Heart left ventricle (tissue), 16 donors: ENCODE measurements around the gene GOLGB1. TPM values are rescaled to one million over a fixed set of nuclear protein-coding genes. Genes with fewer than 3 reads are reported as not detected.

Experiments
- ATAC-seq, 4 donors: fragments of 200-7000 bp; cut with Tn5 transposase; one replicate each; pipeline ENCODE4 v1.9.1; 2020 to 2022; ENCODE audit warnings: moderate library complexity in 4 of 4, mild to moderate bottlenecking in 3 of 4, moderate number of reproducible peaks in 1 of 4
- DNase-seq, 5 donors: peaks; one replicate each; pipeline ENCODE4 v3.0.0-alpha.2; 2020
- H3K27ac ChIP-seq, 12 donors: fragments of 200-600 bp; sonication (generic) in 4 of 12; one replicate each; pipeline versions ENCODE4 v1.5.0 to v1.8.0; 2016 to 2022; ENCODE audit warnings: mild to moderate bottlenecking in 2 of 12
- H3K27me3 ChIP-seq, 9 donors: fragments of 200-600 bp; sonication (generic) in 2 of 9; one replicate each; pipeline versions ENCODE4 v1.5.1 to v1.8.0; 2016 to 2022; ENCODE audit warnings: mild to moderate bottlenecking in 3 of 9
- H3K36me3 ChIP-seq, 9 donors: fragments of 200-600 bp; sonication (generic) in 2 of 9; one replicate each; pipeline versions ENCODE4 v1.5.0 to v1.8.0; 2018 to 2022; ENCODE audit warnings: mild to moderate bottlenecking in 2 of 9
- H3K4me1 ChIP-seq, 12 donors: fragments of 200-600 bp; sonication (generic) in 4 of 12; one replicate each; pipeline versions ENCODE4 v1.5.0 to v1.8.0; 2016 to 2022; ENCODE audit warnings: mild to moderate bottlenecking in 3 of 12
- H3K4me3 ChIP-seq, 12 donors: fragments of 200-600 bp; sonication (generic) in 4 of 12; one replicate each; pipeline versions ENCODE4 v1.5.0 to v1.8.0; 2017 to 2022; ENCODE audit warnings: mild to moderate bottlenecking in 9 of 12, moderate library complexity in 4 of 12
- H3K9me3 ChIP-seq, 12 donors: fragments of 200-600 bp; sonication (generic) in 4 of 12; one replicate each; pipeline versions ENCODE4 v1.5.0 to v1.8.0; 2016 to 2022; ENCODE audit warnings: mild to moderate bottlenecking in 1 of 12
- POLR2A ChIP-seq, 2 donors: fragments of 450-650 bp; IDR thresholded peaks; one replicate each; pipeline ENCODE4 v1.6.1; 2017; ENCODE audit warnings: antibody characterized with exemption in 2 of 2, mild to moderate bottlenecking in 2 of 2, moderate library complexity in 2 of 2
- WGBS, 4 donors: extraction: QIAGEN DNeasy Blood & Tissue Kit in 2 of 4; methylation state at CpG; one replicate each; pipeline versions ENCODE4 v1.1.5 to v1.1.7; 2013 to 2018; 5-methylcytosine and 5-hydroxymethylcytosine counted together
- intact Hi-C, 10 donors: fragments of 100-400 bp; cut with DNase I; formaldehyde crosslinking; loops; one replicate each; pipeline versions ENCODE4 v1.11.1 to v1.14.2; 2022
- polyA plus RNA-seq, 2 donors: library from polyadenylated mRNA; stranded (reverse); fragments of 200-250 nt; gene quantifications; one replicate each; pipeline ENCODE4 v1.2.3, GENCODE V29; 2013
- total RNA-seq, 9 donors: library from RNA; depleted of rRNA in 2 of 9; stranded (reverse); fragments of >200 nt in 2 of 9; fragmentation: NEBNext Ultra II Directional in 3 of 9; extraction: Animal tissue kit (Norgen Biotek cat#: 25700) in 3 of 9; gene quantifications; one replicate each; pipeline versions ENCODE4 v1.1.0 to v1.2.4, GENCODE V29; 2016 to 2023
- TF ChIP-seq, protein P1 (sequence below), 12 donors: fragments of 200-600 bp; sonication (generic) in 4 of 12; IDR thresholded peaks; one replicate each; pipeline versions ENCODE4 v1.5.0 to v1.8.0; 2018 to 2022; ENCODE audit warnings: antibody characterized with exemption in 12 of 12, mild to moderate bottlenecking in 5 of 12
- donor health status: ischemic (EF 13 %, LVEDD 7.1; RV severe dilation, severe dysfunction).
- donor health status: healthy with polysubstance abuse.
- donor health status: DM: no; HTN: yes; CAD: no.
- donor health status: DM: no; HTN: no; CAD: no.
- donor health status: ischemic (EF 25% LVEDD 6.9; RV normal size, moderate dysfunction).
- donor health status: ischemic (EF 25% LVEDD 5.7; RV mildly dilated, moderate dysfunction).
- donor health status: healthy.
- donor health status: DM: yes; HTN: yes; CAD: no.
- donor health status: ischemic (EF 35%, LVEDD 5.7; RV mildly dilated, moderate dysfunction).
- donor health status: nonischemic (EF 11% LVEDD 7.7; RV severe dilation, severe dysfunction).
- donor health status: DM: yes; HTN: yes; CAD: no.
- donor health status: PGD.
- donor health status: ischemic (EF 29% LVEDD 5.4; RV normal size, mild dysfunction).
- donor health status: nonischemic (EF 23%, LVEDD 6.1; RV moderate dilation, normal function).

Gene GOLGB1
- total and polyA plus RNA-seq, 11 donors, result 14.4 to 90.9 (median 44.1) TPM

DNA sequence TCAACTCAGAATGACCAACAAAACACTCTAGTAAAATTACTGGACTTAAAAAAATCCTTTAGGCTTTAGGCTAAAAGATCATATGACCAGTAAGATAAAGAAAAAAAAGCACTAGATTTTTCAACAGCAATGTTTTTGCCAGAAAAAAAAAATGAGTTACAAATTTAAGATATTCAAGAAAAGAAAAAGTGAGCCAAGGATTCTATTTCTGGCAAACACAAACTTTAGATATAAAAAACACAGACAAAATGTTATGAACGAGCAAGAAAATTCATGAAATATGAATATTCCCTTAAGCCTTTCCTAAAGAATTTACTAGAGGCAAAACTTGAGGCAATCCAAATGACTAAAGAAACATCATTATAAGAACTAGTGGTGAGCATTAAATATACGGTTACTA lies 8.6 kb downstream of the GOLGB1 start:
- intact Hi-C loops, result loop anchor here in 1 of 10 donors (10.0 kb wide), 1 partner anchor 644 kb away; the partner anchor contains the start of genes FAM162A and MIX23
- WGBS, 4 donors, result 56 to 74% (median 63%) methylated on average over 2 of the region's 2 CpGs
- peaks cover 0 to 7% (median 0%) of the 10 kb centered on the region in 9 donors for H3K36me3 ChIP-seq
- TF ChIP-seq POLR2A (IDR thresholded peaks at IDR 0.05), result no peak
- TF ChIP-seq, protein P1, sequence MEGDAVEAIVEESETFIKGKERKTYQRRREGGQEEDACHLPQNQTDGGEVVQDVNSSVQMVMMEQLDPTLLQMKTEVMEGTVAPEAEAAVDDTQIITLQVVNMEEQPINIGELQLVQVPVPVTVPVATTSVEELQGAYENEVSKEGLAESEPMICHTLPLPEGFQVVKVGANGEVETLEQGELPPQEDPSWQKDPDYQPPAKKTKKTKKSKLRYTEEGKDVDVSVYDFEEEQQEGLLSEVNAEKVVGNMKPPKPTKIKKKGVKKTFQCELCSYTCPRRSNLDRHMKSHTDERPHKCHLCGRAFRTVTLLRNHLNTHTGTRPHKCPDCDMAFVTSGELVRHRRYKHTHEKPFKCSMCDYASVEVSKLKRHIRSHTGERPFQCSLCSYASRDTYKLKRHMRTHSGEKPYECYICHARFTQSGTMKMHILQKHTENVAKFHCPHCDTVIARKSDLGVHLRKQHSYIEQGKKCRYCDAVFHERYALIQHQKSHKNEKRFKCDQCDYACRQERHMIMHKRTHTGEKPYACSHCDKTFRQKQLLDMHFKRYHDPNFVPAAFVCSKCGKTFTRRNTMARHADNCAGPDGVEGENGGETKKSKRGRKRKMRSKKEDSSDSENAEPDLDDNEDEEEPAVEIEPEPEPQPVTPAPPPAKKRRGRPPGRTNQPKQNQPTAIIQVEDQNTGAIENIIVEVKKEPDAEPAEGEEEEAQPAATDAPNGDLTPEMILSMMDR (IDR thresholded peaks at IDR 0.05), result no peak
- H3K4me1 ChIP-seq, result peaks cover 0 to 55% (median 16%) of the 10 kb centered on the region in 12 donors
- no peak overlapping the region for H3K4me3 ChIP-seq
- DNase-seq (no peak), ATAC-seq (no peak)
- no peak overlapping the region for H3K27ac ChIP-seq
- H3K9me3 ChIP-seq, result peaks cover 0 to 19% (median 0%) of the 10 kb centered on the region in 12 donors
- H3K27me3 ChIP-seq, result no peaks in the 10 kb centered on the region

DNA sequence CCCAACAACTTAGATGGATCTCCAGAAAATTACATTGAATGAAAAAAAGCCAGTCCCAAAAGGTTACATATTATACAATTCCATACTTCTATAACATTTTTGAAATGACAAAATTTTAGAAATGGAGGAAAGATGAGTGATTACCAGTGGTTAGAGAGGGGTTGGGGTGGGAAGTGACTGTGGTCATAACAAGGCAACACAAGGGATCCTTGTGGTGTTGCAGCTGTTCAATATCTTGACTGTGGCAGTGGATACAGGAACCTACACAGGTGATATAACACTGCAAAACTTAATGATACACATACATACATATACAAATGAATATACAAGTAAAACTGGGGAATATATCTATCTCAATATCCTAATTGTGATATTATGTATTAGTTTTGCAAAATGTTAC lies 9.6 kb downstream of the GOLGB1 start:
- Histone ChIP-seq H3K4me1 (peaks cover 0 to 47% (median 13%) of the 10 kb centered on the region in 12 donors), H3K27me3 (no peaks in the 10 kb centered on the region), H3K27ac (no peak overlapping the region), H3K36me3 (peaks cover 0 to 7% (median 0%) of the 10 kb centered on the region in 9 donors), H3K9me3 (peaks cover 0 to 19% (median 0%) of the 10 kb centered on the region in 12 donors), H3K4me3 (no peak overlapping the region)
- intact Hi-C loops, result loop anchor here in 1 of 10 donors (10.0 kb wide), 1 partner anchor 645 kb away; the partner anchor contains the start of genes FAM162A and MIX23
- no peak for TF ChIP-seq POLR2A (IDR thresholded peaks at IDR 0.05)
- TF ChIP-seq, protein P1 (IDR thresholded peaks at IDR 0.05), result no peak
- DNase-seq (no peak), ATAC-seq (no peak)

DNA sequence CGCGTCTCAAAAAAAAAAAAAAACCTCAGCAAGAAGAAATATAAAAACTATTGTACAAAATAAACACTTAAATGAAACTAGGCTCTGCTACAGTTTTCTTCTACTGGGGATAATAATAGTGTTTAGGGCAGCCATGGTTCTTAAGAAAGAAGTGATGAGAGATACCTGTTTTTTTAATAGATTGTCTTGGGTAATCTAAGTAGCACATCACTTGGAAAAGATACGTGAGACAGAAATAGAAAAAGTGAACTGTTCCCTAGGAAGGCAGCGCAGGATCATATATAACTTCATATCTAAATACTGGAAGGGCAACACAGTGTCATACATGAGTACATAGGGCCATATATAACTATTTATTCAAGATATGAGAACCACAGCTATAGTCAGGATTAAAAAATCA lies 11.9 kb downstream of the GOLGB1 start:
- intact Hi-C loops, result no loop called here
- TF ChIP-seq POLR2A (IDR thresholded peaks at IDR 0.05), result no peak
- TF ChIP-seq, protein P1 (IDR thresholded peaks at IDR 0.05), result no peak
- ATAC-seq, result no peak
- Histone ChIP-seq H3K4me1 (peaks cover 0 to 41% (median 11%) of the 10 kb centered on the region in 12 donors), H3K9me3 (peaks cover 0 to 11% (median 0%) of the 10 kb centered on the region in 12 donors), H3K27ac (no peak overlapping the region), H3K27me3 (no peaks in the 10 kb centered on the region), H3K4me3 (no peak overlapping the region), H3K36me3 (peaks cover 0 to 2% (median 0%) of the 10 kb centered on the region in 9 donors)
- DNase-seq, result no peak
- 91 to 92% (median 92%) methylated on average over 4 of the region's 4 CpGs for WGBS, 4 donors

DNA sequence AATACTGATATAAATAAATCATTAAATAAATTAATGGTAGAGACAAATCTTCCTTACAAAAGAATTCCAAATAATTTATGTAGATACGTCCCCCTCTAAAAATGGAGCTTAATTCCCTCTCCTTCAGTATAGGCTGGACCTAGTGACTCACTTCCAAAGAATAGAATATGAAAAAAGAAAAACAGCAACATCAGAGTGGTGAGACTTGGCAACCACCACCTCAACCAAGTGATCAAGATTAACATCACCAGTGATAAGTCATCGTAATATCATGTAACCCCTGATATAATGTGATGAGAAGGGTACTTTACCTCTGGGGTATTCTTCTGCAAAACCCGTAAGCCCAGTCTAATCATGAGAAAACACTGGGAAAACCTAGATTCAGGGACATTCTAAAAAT lies 13.4 kb downstream of the GOLGB1 start:
- WGBS, 4 donors, result 79 to 93% (median 91%) methylated on average over 3 of the region's 3 CpGs

More for the DNA sequence above, 13.4 kb downstream of the GOLGB1 start:
- TF ChIP-seq, protein P1 (IDR thresholded peaks at IDR 0.05), result no peak
- no peak for TF ChIP-seq POLR2A (IDR thresholded peaks at IDR 0.05)
- H3K27me3 ChIP-seq, result no peaks in the 10 kb centered on the region
- peaks cover 0 to 2% (median 0%) of the 10 kb centered on the region in 9 donors for H3K36me3 ChIP-seq
- H3K4me3 ChIP-seq, result no peak overlapping the region
- intact Hi-C loops, result no loop called here
- DNase-seq, result no peak
- H3K4me1 ChIP-seq, result peaks cover 0 to 49% (median 19%) of the 10 kb centered on the region in 12 donors
- H3K27ac ChIP-seq, result no peak overlapping the region
- ATAC-seq, result no peak
- H3K9me3 ChIP-seq, result no peaks in the 10 kb centered on the region
